Spleen (tissue), 7 donors: ENCODE measurements around the gene PLA1A.

Experiments used
- POLR2A ChIP-seq, 3 donors: fragments of 450-650 bp; IDR thresholded peaks; one replicate each; pipeline ENCODE4 v1.5.1; 2017; ENCODE audit warnings: antibody characterized with exemption in 3 of 3, mild to moderate bottlenecking in 1 of 3
- TF ChIP-seq, protein P1 (sequence below), 11 experiments: fragments of 200-600 bp in 7 of 11; fragments of 450-650 bp in 4 of 11; sonication (generic) in 4 of 11; IDR thresholded peaks in 8 of 11; conservative IDR thresholded peaks in 3 of 11; 1 replicate in 7 of 11; 2 replicates in 4 of 11; pipeline versions ENCODE4 v1.4.0 to v1.8.0; 2016 to 2021; ENCODE audit warnings: antibody characterized with exemption in 11 of 11, inconsistent platforms in 4 of 11, mild to moderate bottlenecking in 1 of 11
- donor health status: DM: no; HTN: no; CAD: no; lungs with moderate emphysema.
- donor health status: DM: no; HTN: no; CAD: no.
- donor health status: DM: no; HTN: no; CAD: no.

GRCh38 chr3:119649761-119650160 lies 52.1 kb downstream of the PLA1A start:
- TF ChIP-seq, protein P1, sequence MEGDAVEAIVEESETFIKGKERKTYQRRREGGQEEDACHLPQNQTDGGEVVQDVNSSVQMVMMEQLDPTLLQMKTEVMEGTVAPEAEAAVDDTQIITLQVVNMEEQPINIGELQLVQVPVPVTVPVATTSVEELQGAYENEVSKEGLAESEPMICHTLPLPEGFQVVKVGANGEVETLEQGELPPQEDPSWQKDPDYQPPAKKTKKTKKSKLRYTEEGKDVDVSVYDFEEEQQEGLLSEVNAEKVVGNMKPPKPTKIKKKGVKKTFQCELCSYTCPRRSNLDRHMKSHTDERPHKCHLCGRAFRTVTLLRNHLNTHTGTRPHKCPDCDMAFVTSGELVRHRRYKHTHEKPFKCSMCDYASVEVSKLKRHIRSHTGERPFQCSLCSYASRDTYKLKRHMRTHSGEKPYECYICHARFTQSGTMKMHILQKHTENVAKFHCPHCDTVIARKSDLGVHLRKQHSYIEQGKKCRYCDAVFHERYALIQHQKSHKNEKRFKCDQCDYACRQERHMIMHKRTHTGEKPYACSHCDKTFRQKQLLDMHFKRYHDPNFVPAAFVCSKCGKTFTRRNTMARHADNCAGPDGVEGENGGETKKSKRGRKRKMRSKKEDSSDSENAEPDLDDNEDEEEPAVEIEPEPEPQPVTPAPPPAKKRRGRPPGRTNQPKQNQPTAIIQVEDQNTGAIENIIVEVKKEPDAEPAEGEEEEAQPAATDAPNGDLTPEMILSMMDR (IDR thresholded peaks at IDR 0.05 in 8 of 11, conservative IDR thresholded peaks at IDR 0.05 in 3 of 11): no peak
- no peak for TF ChIP-seq POLR2A (IDR thresholded peaks at IDR 0.05)
